Prostate gland (tissue), 2 donors: ENCODE measurements around the gene APOBEC2. TPM values are rescaled to one million over a fixed set of nuclear protein-coding genes. Genes with fewer than 3 reads are reported as not detected.

Source experiments
- DNase-seq: peaks from one replicate; pipeline ENCODE4 v3.0.0-alpha.2; 2019; ENCODE audit warnings: low spot score
- H3K27ac ChIP-seq, 2 donors: fragments of 200-600 bp; sonication (generic); 2 replicates each; pipeline ENCODE4 v1.5.1; 2017 to 2019
- H3K27me3 ChIP-seq: fragments of 200-600 bp; sonication (generic); replicated peaks from 2 replicates; pipeline ENCODE4 v1.5.1; 2019; ENCODE audit not compliant: insufficient read depth
- H3K36me3 ChIP-seq, 2 donors: fragments of 200-600 bp; sonication (generic); 1 replicate in 1 of 2; 2 replicates in 1 of 2; pipeline versions ENCODE4 v1.5.1 to v1.8.1; 2017 to 2019
- H3K4me1 ChIP-seq: fragments of 200-600 bp; sonication (generic); replicated peaks from 2 replicates; pipeline ENCODE4 v1.5.1; 2019
- H3K4me3 ChIP-seq, 2 donors: fragments of 200-600 bp; sonication (generic); 2 replicates each; pipeline ENCODE4 v1.5.1; 2017 to 2019
- H3K9me3 ChIP-seq: fragments of 200-600 bp; sonication (generic); 2 replicates; pipeline ENCODE4 v1.5.1; 2017
- POLR2A ChIP-seq: fragments of 450-650 bp; IDR thresholded peaks from one replicate; pipeline ENCODE4 v1.6.1; 2016; ENCODE audit warnings: antibody characterized with exemption, mild to moderate bottlenecking
- POLR2AphosphoS5 ChIP-seq: sonication (generic); formaldehyde crosslinking; IDR thresholded peaks from one replicate; pipeline ENCODE4 v1.6.1; 2017; ENCODE audit warnings: antibody characterized with exemption
- WGBS: methylation state at CpG from one replicate; pipeline ENCODE4 v1.1.5; 2018; 5-methylcytosine and 5-hydroxymethylcytosine counted together
- intact Hi-C: fragments of 100-400 bp; cut with DNase I; formaldehyde crosslinking; loops from one replicate; pipeline ENCODE4 v1.14.2; 2022
- total RNA-seq, 2 donors: library from RNA; depleted of rRNA; stranded (reverse); fragments of >200 nt; gene quantifications; one replicate each; pipeline ENCODE4 v1.1.0, GENCODE V29; 2016
- TF ChIP-seq, protein P1 (sequence below), 4 experiments: fragments of 200-600 bp in 2 of 4; fragments of 450-650 bp in 2 of 4; sonication (generic) in 2 of 4; IDR thresholded peaks; 1 replicate in 3 of 4; 2 replicates in 1 of 4; pipeline ENCODE4 v1.5.1; 2016 to 2019; ENCODE audit warnings: antibody characterized with exemption in 4 of 4, mild to moderate bottlenecking in 2 of 4, moderate library complexity in 2 of 4

APOBEC2 gene
- total RNA-seq, 2 donors from 2014 or later: 2.0 TPM; not detected in 1

DNA sequence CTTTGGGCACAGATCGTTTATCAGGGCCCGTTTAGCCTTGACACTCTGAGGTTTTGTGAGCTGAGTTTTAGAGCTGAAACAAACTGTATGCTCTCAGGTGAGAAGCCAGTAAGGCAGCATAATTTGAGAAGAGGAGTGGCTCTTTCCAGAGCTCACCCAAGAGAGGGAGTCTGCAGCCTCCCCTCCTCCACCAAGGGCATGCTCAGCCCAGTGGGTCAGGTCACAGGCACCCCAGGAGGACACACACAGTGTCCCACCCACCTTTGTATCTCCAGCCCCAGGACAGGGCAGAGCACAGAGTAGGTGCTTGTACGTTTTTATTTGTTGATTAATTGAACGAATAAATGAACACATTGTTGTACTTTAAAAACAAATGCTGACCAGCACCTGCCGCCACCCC, 7.3 kb upstream of the APOBEC2 start:
- intact Hi-C loops: no loop called here
- H3K9me3 ChIP-seq: no peaks in the 10 kb centered on the region
- 63% methylated on average over 5 of the region's 5 CpGs for WGBS

DNA sequence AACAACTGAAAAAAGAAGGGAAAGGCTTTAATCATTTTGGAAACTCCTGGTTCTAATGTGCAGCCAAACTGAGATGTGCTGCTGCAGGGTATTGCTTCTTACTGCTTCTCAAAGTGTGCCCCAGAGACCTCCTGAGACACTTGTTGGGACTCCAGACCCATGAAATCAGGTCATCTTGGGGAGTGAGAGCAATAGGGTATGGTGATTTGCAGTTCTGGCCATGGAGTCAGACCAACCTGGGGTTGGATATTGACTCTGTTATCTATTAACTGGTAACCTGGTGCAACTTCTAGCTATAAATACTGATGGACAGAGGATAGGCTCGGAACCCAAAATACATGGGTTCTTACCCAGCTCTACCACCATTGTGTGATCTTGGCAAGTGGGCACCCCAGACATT, 6.9 kb upstream of the APOBEC2 start:
- 100% methylated on average over 1 of the region's 1 CpG for WGBS
- intact Hi-C loops: no loop called here
- Histone ChIP-seq H3K27me3 (no peaks in the 10 kb centered on the region), H3K36me3 (no peaks in the 10 kb centered on the region), H3K27ac (no peak overlapping the region), H3K4me3 (no peak overlapping the region), H3K4me1 (no peaks in the 10 kb centered on the region), H3K9me3 (no peaks in the 10 kb centered on the region)
- TF ChIP-seq, protein P1, sequence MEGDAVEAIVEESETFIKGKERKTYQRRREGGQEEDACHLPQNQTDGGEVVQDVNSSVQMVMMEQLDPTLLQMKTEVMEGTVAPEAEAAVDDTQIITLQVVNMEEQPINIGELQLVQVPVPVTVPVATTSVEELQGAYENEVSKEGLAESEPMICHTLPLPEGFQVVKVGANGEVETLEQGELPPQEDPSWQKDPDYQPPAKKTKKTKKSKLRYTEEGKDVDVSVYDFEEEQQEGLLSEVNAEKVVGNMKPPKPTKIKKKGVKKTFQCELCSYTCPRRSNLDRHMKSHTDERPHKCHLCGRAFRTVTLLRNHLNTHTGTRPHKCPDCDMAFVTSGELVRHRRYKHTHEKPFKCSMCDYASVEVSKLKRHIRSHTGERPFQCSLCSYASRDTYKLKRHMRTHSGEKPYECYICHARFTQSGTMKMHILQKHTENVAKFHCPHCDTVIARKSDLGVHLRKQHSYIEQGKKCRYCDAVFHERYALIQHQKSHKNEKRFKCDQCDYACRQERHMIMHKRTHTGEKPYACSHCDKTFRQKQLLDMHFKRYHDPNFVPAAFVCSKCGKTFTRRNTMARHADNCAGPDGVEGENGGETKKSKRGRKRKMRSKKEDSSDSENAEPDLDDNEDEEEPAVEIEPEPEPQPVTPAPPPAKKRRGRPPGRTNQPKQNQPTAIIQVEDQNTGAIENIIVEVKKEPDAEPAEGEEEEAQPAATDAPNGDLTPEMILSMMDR (IDR thresholded peaks at IDR 0.05): no peak
- TF ChIP-seq POLR2A (no peak), POLR2AphosphoS5 (no peak)
- DNase-seq: no peak

More for the DNA sequence above, 7.3 kb upstream of the APOBEC2 start:
- Histone ChIP-seq H3K4me3 (no peak overlapping the region), H3K27ac (no peak overlapping the region), H3K27me3 (no peaks in the 10 kb centered on the region), H3K36me3 (no peaks in the 10 kb centered on the region), H3K4me1 (no peaks in the 10 kb centered on the region)
- TF ChIP-seq POLR2A (no peak), POLR2AphosphoS5 (no peak)
- TF ChIP-seq, protein P1 (IDR thresholded peaks at IDR 0.05): no peak
- DNase-seq: no peak

DNA sequence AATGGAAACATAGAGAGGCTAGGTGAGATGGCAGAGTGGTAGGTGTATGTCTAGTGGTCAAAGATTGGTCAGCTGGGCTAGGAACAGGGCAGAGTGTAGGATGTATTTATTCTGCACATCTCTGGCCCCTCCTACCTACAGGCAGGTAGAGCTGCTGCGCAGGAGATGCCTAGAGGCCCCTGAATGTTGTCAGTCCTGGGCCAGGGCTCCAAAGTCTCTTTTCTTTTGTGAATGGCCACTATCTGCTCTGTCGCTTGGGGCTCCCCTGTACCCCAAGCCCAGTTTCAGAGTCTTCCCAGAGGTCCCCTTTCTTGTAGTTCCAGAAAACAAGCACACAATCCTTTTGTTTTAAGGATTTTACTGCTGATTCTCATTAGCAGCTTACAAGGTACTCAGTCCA, 5.7 kb upstream of the APOBEC2 start:
- Histone ChIP-seq H3K9me3 (no peaks in the 10 kb centered on the region), H3K4me3 (no peak overlapping the region), H3K36me3 (no peaks in the 10 kb centered on the region), H3K4me1 (no peaks in the 10 kb centered on the region), H3K27me3 (no peaks in the 10 kb centered on the region), H3K27ac (no peak overlapping the region)
- intact Hi-C loops: no loop called here
- no peak for DNase-seq
- WGBS: 93% methylated on average over 2 of the region's 2 CpGs
- TF ChIP-seq POLR2AphosphoS5 (no peak), POLR2A (no peak)
- TF ChIP-seq, protein P1 (IDR thresholded peaks at IDR 0.05): no peak

DNA sequence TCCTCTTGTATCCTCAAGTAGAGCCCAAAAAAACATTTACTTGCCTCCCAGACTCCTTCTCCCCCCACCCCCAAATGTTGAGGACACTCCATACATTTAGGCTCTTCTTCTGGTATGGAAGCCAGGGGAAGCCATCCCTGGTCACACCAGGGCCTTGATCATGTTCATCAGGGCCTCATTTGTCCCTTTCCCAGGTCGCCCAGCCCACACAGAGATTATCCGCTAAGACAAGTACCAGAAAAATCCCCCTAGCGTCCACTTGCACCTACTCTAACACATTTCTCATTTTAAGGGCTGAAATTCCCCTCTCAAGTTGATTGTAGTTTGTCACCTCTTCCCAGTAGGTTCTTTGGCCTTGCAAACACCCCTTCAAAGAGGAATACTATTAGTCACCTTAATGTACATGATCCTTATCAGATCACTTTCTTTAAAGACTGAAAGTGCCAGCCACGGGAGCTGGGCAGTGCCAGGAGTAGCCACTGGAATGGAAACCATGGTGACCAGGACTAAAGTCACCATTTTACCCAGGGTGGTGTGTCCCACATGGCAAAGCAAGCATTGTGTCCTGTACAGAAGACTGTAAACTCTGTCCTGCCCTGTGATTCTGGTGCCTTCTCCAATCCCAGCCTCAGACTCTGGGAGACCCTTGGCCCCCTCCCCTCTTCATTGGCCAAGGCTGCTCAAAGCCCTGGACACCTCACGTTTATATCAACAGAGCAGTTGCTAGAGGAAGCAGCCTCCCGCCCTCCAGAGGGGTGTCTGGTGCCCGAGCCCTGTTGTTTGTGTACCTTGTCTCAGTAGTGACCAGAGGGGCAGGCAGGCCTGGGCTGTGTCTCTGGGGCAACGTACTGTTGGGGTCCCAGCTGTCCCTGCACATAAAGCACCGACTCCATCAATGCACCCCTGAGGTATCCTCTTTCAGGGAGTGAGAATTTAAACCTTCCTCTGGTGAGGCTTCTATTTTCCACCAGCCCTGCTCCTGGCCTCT, 5.0 kb upstream of the APOBEC2 start:
- H3K36me3 ChIP-seq: no peaks in the 10 kb centered on the region
- intact Hi-C loops: no loop called here
- H3K4me3 ChIP-seq: no peak overlapping the region
- H3K27ac ChIP-seq: no peak overlapping the region
- H3K9me3 ChIP-seq: no peaks in the 10 kb centered on the region
- 61% methylated on average over 9 of the region's 9 CpGs for WGBS
- H3K4me1 ChIP-seq: no peaks in the 10 kb centered on the region
- DNase-seq: no peak
- TF ChIP-seq POLR2AphosphoS5 (no peak), POLR2A (no peak)
- TF ChIP-seq, protein P1 (IDR thresholded peaks at IDR 0.05): no peak
- H3K27me3 ChIP-seq: no peaks in the 10 kb centered on the region

DNA sequence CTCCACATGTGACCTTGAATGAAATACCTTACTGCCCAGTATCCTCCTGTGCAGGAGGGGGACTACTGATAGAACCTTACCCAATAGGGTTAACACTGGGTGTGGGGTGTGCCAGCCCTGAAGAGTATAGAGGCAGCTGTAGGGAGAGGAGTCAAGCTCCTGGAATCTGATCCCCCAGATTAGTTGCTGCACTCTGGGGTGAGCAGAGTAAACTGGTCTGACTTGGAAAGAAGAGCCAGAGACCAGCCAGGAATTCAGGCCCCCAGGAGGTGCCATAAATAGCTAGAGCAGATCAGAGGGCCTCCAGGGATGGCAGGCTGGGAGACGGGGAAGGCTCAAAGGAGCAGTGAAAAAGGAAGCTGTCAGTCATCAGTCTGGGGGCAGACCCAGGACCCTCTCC, 3.5 kb upstream of the APOBEC2 start:
- TF ChIP-seq, protein P1 (IDR thresholded peaks at IDR 0.05): no peak
- no peak for TF ChIP-seq POLR2A
- TF ChIP-seq POLR2AphosphoS5: no peak
- no peak for DNase-seq
- H3K9me3 ChIP-seq: no peaks in the 10 kb centered on the region
- no peaks in the 10 kb centered on the region for H3K27me3 ChIP-seq
- no peak overlapping the region for H3K27ac ChIP-seq
- no peaks in the 10 kb centered on the region for H3K4me1 ChIP-seq
- no peak overlapping the region for H3K4me3 ChIP-seq
- 62% methylated on average over 1 of the region's 1 CpG for WGBS
- H3K36me3 ChIP-seq: no peaks in the 10 kb centered on the region
- intact Hi-C loops: no loop called here
